8988T (cell line): ENCODE results near the gene TRERF1.
"Not testable (repeated sequence)": the region's sequence is repeated elsewhere in the genome, so short reads cannot be mapped to it uniquely, and the experiment has no call there.

ENCODE experiments used
- DNase-seq: peaks from one replicate; pipeline ENCODE4 v3.0.0; 2011

Gene TRERF1

GRCh38 chr6:42210551-42210950, 241.2 kb downstream of the TRERF1 start:
- no peak for DNase-seq

DNA sequence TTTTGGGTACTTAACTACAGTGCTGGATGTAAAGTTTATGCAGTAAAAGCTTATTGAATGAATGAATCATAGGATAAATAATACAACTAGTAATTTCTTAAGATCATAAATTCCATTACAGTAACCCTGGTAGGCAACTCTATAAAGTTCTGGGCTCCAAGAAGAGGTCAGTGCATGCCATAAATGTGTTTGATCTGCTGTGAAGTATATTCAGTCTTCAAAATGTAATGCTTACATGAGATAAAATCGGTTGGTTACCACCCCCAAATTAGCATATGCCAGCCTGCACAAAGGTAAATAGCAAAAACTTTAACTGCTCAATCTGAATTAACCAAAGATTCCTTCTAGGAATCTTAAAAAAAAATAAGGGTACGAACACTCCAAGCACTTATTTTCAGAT, 244.2 kb downstream of the TRERF1 start:
- DNase-seq = not testable (repeated sequence)

GRCh38 chr6:42204768-42205282, 246.9 kb downstream of the TRERF1 start:
- DNase-seq = no peak

GRCh38 chr6:42203183-42203582, 248.5 kb downstream of the TRERF1 start:
- DNase-seq = no peak

DNA sequence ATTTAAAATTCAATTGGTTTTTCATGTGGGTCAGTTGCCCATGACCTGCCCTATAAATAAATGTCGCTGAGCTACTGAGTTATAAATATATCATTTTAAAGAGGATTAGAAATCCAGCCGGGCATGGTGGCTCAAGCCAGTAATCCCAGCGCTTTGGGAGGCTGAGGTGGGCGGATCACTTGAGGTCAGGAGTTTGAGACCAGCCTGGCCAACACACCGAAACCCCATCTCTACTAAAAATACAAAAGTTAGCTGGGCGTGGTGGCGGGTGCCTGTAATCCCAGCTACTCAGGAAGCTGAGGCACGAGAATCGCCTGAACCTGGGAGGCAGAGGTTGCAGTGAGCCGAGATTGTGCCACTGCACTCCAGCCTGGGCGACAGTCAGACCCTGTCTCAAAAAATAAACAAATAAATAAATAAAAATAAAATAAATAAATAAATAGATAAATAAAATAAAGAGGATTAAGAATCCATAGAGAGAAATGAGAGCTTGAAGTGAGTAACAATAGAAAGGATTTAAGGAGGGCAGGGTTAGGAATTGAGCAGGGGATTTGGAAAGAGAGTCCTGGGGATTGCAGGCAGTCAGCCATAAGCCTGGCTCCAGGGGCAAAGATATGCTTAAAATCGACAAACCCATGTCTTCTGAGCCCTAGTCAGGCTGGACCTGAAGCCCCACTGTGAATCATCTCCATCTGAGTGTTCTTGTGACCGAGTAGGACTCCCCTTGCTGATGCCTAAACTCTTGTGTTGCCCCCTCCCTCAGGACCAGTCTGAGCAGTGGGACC, 249.4 kb downstream of the TRERF1 start:
- DNase-seq = not testable (repeated sequence)

DNA sequence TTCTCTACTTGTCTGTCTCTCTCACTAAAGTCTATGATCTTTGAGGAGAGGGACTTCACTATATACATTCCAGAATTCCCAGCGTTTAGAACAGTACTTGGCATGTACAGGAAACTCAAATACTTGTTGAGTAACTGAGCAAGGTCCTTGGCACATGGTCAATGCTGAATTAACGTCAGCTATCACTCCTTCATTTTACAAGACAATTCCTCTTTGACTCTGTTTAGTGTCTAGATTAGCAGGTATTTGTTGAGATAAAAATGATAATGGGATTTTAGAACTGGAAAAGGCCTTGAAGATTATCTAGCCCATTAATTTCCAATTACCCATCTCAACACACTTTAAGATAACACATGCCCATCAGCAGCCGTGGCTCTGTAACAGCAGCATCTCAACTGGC, 250.3 kb downstream of the TRERF1 start:
- DNase-seq = no peak

DNA sequence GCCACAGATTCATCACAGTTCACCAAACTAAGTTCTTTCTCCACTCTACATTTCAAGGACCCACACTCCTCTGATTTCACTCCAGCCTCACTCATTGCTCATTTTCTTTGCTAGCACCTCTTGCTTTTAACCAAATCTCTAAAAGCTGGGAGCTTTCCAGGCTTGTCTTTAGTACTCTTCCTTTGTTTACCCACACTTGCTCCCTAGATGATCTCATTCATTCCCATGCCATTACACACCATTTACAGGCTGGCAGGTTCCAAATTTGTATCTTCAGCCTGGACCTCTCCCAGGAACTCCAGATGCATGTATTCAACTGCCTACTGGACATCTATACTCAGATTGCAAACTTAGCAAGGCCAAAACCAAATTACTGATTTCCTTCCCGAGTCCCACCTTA, 251.7 kb downstream of the TRERF1 start:
- DNase-seq = no peak

DNA sequence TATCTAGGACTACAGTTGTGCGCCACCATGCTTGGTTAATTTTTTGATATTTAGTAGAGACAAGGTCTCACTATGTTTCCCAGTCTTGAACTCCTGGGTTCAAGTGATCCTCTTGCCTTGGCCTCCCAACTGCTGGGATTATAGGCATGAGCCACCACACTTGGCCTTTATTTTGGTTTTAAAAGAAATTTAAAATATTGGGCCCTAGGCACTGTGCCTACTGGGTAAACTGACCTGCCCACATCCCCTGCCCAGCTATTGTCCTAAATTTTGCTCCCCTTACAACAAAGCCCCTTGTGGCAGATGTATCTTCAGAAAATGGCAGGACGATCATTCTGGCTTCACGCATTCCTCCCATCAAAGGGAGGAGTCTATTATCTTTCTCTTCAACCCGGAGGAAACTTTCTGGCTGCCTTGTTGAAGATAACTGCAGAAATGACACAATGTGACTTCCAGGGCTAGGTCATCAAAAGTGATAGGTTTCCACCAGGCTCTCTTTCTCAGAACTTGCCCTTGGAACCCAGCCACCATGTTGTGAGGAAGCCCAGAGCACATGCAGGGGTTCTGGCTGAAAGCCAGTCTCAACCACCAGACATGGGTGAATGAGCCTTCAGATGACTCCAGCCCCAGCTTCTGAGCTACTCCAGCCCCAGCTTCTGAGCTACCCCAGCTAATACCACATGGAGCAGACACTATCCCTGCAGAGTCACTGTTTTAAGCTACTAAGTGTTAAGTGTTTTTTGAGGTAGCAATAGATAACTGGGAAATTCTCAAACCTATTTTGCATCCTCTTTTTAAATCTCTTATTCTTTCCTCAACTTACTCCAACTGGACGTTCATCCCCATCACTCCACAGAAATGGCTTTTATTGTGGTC, 252.4 kb downstream of the TRERF1 start:
- no peak for DNase-seq

DNA sequence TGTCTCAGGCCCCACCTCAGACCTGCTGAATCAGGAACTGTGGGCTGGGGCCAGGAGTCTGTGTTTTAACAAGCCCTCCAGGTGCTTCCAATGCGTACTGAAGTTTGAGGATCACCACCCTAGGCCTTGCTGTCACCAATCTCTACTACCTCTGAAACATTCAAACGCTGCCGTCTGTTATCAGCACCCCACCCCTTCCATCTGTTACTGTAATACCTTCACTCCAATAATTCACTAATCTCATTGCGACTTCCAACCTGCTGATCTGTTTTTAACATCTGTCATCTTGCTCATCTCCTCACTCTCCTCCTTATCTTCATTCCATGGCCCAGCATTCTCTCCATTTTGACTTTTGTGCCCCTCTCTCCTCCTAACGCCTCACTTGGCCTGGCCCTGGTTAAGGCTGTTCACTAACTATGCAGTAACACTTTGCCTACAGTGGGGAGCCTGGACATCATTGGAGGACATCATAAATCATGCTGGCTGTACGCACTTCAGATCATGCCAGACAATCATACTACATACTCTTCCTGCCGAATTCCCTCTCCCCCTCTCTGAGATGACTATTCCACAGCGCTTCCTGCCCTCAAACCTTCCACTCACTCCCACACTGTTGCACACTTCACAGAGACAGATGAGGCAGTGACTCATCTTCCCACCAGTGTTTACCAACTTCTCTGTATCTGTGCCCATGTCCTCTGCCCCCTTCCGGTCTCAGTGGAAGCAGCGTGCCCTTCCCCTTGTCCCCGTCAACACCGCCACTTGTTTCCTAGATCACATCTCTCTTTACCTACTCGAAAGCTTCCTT, 254.0 kb downstream of the TRERF1 start:
- DNase-seq = no peak

GRCh38 chr6:42195415-42195814, 256.3 kb downstream of the TRERF1 start:
- DNase-seq = no peak

DNA sequence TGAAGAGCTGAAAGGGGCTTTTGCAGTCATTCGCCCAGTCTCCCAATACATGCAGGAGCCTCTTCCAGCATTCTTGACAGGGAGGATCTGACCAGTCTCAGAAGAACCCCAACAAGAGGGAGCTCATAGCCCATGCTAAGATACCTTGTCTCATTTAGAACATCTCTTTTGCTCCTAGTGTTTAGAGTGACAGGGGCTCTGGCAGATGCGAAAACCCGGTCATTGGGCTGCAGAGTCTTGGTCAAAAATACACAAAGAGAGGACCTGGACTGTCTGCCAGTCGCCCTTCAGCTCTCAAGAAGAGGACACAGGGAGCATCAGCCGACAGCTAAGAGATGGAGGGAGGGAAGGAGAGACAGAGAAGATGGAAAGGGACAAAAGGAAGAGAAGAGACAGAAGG, 257.7 kb downstream of the TRERF1 start:
- no peak for DNase-seq

- DNase-seq = no peak
Measured at GRCh38 chr6:42193491-42193894, 258.2 kb downstream of the TRERF1 start.

DNA sequence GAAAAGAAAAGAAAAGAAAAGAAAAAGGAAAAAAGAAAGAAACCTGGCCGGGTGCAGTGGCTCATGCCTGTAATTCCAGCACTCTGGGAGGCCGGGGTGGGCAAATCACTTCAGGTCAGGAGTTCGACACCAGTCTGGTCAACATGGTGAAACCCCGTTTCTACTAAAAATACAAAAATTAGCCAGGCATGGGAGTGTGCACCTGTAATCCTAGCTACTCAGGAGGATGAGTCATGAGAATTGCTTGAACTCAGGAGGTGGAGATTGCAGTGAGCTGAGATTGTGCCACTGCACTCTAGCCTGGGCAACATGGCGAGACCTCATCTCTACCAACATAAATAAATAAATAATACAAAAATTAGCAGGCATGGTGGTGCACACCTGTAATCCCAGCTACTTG, 259.3 kb downstream of the TRERF1 start:
- not testable (repeated sequence) for DNase-seq

- no peak for DNase-seq
Measured at GRCh38 chr6:42190554-42191183, 261.1 kb downstream of the TRERF1 start.

DNA sequence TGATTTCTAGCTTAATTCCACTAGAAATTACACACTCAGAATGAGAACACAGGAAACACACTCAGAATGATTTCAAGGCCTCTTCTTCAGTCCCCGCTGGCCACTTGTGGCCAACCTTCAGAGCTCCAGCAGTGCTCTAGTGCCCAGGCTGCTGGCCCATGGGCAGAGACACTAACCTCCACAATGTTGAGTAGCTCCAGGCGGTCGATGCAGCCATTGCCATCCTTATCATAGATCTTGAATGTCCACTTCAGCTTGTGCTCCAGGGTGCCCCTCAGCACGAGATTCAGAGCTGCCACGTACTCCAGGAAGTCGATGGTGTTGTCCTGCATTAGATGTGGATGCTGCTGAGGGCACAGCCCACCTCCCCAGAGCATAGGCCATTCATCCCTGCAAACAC, 263.3 kb downstream of the TRERF1 start:
- DNase-seq = no peak

- DNase-seq = no peak
Measured at GRCh38 chr6:42185597-42185996, 266.1 kb downstream of the TRERF1 start.

- DNase-seq = no peak
Measured at GRCh38 chr6:42184475-42184874, 267.3 kb downstream of the TRERF1 start.

DNA sequence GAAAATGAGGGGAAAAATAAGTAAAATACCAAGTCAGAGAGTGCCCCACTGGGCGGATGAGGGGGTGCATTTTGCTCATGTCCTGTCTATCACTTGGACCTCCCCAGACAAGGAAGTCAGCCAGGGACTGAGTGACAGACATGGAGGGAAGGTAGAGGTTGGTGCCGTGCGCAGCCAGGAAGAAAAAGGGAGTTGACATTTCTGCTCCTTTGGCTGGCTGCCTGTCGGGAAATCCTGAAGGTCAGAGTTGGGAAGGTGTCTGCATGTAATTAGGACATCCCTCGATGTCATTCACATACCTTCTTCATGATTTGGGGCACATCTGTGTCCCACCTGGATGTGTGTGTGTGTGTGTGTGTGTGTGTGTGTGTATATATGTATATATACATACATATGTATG, 269.6 kb downstream of the TRERF1 start:
- no peak for DNase-seq

GRCh38 chr6:42179945-42180313, 271.8 kb downstream of the TRERF1 start:
- no peak for DNase-seq

GRCh38 chr6:42179261-42179944, 272.3 kb downstream of the TRERF1 start:
- no peak for DNase-seq

DNA sequence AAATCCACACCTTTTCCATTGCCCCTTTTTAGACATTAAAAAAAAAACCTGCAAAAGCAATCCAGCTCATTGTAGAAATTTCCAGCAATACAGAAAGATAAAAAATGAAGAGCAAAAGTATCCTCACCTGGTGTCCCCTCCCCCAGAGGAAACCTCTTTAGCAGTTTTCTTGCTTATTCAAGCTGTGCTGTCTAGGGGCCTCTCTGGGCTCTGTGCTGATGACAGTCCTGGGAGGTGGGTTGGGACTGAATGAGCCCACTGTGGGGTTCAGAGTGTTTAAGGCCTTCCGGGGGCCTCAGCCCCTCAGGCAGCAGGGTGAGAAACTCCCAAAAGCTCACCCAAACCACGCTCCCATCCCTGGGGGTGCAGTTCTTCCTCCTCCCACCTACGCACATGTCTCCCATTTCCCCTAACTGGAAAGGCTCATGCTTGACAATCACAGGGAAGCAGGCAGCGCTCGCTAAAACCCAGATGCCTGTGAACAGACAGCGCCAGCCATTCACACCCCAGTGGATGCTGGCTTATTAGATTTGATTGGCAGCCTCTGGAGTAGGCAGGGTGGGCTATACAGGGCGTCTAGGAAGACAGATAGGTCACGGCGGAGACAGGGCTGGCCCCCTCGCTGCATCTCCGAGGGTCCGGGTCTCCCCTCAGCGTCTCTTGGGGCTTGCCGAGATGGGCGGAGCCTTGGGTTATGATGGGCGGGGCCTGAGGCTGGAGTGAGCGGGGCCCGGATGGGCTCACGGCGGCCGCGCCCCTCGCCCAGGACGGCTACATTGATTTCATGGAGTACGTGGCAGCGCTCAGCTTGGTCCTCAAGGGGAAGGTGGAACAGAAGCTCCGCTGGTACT, 274.0 kb downstream of the TRERF1 start:
- DNase-seq = no peak
